DMS 273 treated with DMSO at 0.1 percent for 48 hours (cell line): ENCODE data around the gene USF1.
"Not testable (repeated sequence)": the region's sequence is repeated elsewhere in the genome, so short reads cannot be mapped to it uniquely, and the experiment has no call there.

Experiments used
- DNase-seq: peaks from one replicate; lab custom pipeline; 2025; lab: John Stamatoyannopoulos, UW

The USF1 gene

DNA sequence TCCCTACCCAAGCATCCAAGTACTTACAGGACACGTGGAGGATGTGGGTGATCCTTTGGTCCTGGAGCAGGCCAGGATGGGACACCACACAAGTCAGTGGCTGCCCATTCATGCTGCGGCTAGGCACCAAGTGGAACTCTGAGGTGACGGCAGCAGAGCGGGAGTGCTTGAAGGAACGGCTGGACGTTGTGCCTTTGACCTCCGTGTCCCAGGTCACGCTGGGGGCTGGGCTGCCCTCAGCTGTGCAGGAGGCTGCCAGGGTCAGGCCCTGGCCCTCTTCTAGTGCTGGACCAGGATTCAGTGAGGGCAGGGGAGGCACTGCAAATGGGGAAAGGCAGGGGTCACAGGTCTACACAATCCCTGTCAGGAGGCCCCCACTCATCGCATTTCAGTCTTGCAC lies 31.6 kb upstream of the USF1 start:
- no peak for DNase-seq

DNA sequence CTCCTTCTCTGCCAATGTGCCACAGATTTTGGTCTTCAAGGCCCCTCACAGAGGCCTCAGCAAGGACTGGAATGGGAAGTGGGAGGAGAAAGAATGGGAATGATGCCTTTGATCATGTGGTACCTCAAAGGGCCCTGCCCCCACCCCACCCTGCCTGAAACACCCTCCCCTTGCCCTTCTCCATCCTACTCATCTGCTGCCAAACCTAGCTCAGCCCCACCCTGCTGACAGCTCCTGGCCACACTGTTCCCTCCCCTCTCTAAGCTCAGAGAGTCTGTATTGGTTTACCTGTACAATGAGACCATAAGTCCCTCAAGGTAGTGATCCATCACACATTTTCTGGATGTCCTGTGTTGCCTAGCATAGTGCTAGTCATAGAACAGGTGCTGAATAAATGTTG lies 30.6 kb upstream of the USF1 start:
- DNase-seq = no peak

DNA sequence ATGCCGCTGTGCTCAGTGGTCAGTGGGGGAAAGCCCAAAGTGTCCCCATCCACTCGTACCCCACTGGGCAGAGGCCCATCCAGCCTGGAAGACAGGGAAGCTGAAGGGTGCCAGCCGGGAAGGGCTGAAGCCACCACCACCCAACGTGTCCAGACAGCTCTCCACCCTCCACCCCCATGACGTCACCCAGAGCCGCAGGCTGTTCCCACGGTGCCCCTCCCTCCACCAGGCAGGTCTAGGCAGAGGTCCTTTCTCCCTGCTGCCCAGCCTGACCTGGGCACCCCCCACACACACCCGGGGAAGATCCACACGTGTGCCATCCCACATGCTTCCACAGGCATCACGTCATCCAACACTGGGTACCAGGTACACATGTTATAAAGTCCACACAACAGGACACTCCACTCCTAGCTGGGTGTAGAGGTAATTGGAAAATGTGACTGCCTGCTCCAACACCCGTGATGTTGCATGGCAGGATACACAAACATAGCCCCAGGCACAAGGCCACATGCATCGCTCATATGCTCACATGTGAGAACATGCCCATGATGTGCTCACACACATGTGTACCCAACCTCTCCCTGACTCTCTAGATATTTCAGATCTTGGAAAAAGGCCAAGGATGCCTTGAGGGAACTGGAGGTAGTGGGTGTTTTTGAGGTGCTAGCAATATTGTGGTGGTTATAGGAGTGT lies 29.0 kb upstream of the USF1 start:
- no peak for DNase-seq

DNA sequence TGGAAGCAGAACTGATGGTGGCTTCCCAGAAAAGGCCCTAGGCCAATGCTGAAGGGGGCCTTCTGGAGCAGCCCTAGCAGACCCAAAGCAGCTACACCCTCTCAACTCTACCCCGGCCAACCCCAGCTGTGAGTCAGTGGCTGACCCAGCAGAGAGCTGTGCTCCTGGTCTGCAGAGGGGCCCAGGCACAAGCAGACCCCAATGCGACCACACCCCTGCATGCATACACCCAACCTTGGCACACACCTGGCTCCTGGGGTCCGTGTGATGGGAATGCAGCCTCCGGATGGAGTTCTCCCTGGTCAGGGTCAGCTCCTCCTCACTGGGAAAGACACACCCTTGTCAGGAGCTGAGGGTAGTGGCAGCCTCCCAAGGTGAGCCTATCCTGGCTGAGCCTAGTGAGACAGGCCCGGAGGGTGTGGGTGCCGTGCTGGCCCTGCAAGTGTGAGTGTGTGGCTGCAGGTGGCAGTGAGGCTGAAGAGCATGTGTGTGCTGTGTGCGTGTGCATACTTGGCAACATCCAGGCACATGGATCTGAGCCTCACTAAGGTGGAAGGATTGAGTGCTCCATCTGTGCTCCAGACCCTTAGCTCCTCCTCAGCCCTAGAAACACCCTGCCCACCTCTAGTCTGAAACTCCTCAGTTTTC lies 27.8 kb upstream of the USF1 start:
- no peak for DNase-seq

DNA sequence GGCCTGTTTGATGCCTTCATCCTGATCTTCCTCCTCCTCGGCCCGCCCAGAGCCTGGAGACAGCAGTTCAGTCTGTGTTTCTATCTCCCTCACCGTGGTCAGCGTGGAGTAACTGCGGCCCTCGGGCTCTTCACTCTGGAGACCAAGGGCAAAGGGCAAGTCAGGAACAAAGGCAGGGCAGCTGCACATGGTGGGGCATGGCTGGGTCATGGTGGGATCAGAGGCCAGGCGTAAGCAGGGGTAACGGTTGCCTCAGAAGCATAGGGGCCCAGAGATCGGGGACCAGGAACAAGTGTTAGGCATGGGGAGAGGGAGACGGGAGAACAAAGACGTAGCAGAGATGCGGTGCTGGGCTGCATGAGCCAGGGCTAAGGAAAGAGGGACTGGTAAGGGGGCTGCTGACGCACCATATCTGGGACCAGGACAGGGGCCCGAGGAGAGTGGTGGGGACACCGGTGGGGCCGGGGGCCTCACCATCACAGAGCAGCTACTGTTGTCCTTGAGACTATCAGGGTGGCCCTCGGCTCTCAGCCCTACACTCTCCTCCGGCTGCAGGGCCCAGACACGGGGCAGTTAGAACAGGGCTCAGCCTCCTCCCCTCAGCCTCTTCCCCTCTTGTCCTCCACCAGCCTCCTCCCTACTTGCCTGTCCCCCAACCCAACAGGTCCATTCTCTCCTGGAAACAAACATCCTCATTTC lies 27.1 kb upstream of the USF1 start:
- DNase-seq = no peak

DNA sequence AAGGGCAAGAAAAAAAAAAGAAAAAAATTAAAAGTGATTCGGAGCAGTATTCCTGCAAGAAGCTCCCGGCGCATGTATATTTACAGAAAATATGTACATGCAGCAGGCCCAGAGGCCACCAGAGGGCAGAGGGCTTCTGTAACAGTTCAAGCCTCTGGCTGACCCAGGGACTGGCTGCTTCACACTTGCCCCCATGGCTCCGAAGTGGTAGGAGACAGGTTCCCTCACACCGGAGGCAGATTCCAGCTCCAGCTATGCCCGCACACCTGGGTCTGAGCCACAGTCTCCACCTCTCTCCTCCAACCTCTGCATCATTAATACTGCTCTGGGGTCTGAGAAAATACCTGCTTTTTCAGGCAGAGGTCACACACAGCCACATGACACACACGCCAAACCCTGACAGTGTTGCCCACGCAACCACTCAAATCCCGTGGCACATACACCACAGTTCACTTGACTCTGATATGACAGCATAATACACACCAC lies 26.2 kb upstream of the USF1 start:
- DNase-seq = no peak

DNA sequence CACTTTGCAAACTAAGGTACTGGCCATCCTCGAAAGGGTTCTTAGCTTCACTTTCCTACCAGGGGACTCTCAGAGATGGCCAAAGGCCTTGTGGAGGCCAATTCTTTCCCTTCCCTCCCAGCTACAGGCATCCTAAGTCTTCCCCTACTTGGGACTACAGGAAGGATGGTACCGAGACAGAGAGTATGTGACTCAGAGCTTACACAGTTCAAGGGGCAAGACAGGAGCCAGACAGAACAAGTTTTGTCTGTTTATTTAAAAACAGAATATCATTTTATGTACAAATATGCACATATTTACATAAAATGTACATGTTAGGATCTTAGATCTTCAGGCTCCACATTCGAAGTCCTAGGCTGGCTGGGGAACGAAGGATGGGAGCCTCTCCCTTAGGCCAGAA lies 25.0 kb upstream of the USF1 start:
- no peak for DNase-seq

DNA sequence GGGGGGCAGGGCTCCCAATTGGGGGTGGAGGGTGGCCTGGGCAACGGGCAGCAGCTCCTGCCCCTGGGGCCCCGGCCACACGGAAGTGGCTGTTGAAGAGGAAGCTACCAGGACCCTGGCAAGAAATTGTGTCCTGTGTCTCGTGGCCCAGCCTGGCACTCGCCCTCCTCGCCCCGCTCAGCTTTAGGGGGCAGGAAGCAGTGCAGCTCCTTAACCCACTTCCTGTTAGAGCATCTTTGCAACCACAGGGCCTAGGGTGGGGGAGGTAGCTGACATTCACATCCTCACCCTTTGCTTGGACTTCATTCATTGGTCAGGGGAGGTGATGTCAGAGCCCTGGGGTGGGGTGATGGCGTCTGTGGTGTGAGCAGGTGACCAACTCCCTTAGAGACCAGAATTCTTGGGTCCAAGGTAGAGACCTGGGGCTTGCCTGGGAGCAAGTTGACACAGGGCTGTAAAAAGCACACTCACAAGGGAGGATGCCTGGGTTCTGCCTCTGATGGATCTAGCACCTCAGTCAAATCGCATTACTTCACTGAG lies 24.0 kb upstream of the USF1 start, which contains the start of gene ARHGAP30:
Gene ARHGAP30 (minus strand): TSS at position 161 of the 540 bp plus-strand sequence. CDS start 267 bp downstream, outside the sequence.
- DNase-seq = no peak

DNA sequence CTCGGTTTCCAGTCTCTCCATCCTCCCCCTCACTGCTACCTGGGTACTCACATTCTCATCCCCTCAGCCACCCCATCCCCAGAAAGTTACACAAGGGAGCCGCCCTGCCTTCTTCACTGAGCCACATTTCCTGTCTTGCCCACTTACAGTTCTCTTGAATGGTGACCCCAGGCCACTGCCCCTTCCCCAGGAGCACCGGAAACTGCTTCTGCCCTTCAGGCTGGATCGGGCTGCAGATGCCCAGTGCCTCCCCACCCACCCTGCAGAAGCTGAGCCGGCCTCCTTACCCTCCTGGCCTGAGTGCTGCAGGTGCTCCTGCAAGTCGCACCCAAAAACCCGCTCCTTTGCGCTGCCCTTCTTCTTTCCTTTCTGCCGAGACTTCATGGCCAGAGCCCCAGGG lies 23.5 kb upstream of the USF1 start:
- DNase-seq = no peak

DNA sequence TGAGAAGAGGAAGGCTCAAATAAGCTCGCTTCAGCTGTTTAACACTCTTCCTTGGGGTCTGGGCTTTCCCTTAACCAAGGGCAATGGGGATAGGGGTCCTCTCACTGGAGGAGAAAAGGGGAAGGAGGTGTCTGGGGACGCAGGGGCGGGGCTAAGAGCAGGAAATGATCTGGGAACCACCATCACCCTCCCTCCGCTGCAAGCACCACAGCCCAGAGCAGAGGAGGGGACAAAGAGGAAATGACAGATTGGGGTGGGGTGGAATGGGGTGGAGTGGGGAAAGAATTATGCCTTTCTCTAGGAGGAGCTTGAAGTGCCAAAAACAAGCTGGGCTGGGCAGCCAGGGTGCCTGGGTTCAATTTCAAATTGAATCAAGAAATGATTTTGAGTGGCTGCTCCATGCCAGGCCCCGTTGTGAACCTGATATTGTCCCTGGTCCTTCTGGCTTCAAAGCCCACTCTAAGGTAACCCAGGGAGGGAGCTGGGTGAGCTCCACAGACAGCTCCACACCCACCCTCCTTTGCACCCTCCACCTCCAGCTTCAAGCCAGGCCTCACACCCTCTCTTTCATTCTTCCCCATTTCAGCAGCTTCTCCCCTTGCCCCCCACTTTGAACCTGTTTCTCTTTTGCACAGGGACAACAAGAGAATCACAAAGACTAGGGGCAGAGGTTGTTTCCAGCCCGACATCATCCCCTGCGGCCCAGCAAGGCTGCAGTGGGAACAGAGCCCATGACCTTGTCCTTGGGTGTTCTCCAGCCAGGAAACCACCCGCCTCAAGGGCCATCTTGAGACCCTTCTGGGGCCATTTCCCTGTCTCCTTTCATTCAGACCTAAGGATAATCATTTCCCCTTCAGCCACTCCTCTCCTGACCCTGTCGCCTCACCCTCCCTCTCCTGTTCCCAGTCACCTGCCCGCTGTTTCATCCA lies 22.8 kb upstream of the USF1 start:
- no peak for DNase-seq

DNA sequence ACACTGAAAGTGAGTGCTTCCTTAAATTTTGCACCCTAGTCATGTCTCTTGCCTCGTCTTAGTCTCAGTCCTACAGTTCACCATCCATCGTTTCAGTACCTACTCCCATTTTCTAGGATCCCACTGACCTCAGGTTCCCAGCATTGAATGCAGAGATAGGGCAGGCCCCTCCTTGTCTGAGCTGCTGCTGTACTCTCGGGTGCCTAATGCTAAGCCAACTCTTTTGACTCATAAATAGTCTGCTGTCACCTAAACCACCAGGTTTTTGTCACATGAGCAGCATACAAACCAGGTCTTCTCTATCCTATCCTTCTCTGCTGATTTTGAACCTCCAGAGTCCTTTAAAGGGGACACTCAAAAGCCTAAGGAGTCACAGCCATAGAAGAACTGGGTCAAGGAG lies 20.9 kb upstream of the USF1 start:
- no peak for DNase-seq

DNA sequence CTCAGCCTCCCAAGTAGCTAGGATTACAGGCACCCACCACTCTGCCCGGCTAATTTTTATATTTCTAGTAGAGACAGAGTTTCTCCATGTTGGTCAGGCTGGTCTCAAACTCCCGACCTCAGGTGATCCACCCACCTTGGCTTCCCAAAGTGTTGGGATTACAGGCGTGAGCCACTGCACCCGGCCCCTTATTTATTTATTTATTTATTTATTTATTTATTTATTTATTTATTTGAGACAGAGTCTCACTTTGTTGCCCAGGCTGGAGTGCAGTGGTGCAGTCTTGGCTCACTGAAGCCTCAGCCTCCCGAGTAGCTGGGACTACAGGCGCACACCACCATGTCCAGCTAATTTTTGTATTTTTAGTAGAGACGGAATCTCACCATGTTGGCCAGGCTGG lies 19.9 kb upstream of the USF1 start:
- DNase-seq = not testable (repeated sequence)

DNA sequence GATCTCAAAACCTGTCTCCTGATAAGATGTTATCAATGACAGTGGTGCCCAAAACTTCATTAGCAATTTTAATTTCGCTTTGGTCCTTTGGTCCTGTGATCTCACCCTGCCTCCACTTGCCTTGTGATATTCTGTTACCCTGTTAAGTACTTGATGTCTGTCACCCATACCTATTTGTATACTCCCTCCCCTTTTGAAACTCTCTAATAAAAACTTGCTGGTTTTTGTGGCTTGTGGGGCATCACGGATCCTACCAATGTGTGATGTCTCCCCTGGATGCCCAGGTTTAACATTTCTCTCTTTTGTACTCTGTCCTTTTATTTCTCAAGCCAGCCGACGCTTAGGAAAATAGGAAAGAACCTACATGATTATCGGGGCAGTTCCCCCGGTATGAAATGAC lies 18.2 kb upstream of the USF1 start:
- not testable (repeated sequence) for DNase-seq

DNA sequence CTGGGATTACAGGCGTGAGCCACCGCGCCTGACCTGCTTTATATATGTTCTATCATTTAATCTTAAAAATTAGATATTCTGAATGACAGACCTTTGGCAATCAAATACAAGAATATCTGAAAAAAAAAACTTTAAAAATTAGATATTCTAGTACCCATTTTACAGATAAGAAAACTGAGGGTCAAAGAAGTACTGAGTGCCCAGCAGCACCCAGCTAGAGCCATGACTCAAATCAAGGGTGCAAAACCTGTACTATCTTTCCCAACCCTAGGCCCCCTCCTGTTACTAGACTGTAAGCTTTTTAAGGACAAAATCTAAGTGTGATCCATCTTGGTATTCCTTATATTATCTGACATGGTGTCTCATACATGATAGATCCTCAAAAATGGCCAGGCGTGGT lies 15.6 kb upstream of the USF1 start:
- DNase-seq = no peak

DNA sequence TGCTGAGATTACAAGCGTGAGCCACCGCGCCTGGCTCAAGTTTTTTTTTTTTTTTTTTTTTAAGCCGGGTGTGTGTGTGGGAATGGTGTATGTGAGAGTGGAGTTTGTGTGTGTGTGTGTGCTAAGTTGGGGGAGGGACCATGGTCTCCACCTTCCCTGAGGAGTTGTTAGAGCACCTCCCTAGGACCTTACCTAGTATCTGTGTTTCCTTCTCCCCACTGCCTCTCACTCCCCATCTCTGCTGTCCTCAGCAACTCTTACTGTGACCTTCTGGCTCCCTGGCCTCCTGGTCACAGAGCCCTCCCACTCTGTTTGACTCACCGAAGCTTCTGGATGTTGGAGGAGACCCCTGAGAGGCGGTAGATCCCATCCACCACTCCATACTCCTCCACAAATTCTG lies 13.5 kb upstream of the USF1 start:
- DNase-seq = no peak

DNA sequence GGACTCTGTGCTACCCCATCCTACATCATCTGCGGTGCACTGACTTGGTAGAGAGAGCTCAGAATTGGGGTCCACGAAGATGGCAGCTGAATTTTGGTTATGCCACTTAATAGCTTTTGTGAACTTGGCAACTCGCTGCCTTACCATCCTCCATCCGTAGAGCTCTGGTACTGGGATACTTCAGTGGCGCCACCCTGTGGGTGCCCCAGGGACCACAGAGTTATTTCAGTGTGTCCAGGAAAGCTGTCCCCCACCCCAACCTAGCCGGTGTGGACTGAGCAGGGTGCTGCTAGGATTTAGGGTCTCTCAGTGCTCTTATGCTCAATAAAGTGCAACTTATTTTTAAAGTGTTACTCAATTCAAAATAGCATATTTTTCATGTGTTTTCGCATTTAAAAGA lies 9.0 kb upstream of the USF1 start:
- no peak for DNase-seq

DNA sequence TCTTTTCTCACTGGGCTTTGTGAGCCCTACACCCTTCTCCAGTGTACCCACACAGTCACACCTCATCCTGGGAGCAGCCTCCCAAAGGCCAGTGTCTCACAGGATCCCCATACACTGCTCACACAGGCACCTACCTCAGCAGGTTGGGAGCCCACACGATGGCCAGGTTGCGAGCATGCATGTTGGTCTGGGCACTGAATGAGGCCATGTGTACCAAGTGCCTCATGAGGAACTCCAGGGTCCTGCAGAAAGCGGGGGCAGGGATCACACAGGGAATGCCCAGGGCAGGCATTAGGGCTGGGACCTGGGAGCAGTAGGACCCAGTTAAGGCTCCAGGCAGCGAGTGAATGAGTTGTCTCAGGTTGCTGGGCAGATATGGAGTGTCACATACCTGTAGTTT lies 8.5 kb upstream of the USF1 start:
- DNase-seq = no peak

DNA sequence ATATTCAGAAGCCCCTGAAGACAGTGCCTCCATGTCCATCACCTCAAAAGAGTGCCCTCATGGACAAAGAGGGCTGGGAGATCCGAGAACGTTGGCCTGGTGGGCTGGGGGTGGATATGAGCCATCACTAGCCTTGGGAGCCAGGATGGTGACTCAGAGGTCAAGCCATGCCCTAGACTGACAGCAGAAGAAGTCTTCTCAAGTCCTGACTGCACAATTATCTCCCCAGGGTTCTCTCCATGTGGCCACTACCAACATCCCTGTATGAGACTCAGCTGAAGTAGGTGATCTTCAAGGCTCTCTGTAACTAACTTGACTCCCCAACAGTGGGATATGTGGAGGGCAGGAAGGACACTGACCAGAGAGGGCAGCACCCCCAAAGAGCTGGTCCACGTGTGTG lies 7.1 kb upstream of the USF1 start:
- no peak for DNase-seq

DNA sequence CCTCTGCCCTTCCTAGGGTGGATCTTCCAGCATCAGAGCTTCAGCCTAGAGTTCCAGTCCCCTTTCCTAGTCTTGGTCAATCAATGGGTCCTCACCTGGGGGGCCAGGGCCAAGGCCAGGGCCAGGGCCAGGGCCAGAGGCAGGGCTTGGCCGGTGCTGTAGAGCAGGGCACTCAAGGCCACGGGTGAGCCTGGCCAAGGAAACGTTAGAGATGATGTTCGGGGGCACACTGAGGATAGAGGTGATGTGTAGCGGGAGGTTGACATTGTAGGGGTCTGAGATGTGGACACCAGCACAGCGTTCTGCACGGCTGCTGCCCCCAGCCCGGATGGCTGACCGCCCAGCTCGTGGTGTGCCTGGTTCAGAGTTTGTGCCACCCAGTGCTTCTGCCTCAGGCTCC lies 5.4 kb upstream of the USF1 start:
- DNase-seq = no peak

DNA sequence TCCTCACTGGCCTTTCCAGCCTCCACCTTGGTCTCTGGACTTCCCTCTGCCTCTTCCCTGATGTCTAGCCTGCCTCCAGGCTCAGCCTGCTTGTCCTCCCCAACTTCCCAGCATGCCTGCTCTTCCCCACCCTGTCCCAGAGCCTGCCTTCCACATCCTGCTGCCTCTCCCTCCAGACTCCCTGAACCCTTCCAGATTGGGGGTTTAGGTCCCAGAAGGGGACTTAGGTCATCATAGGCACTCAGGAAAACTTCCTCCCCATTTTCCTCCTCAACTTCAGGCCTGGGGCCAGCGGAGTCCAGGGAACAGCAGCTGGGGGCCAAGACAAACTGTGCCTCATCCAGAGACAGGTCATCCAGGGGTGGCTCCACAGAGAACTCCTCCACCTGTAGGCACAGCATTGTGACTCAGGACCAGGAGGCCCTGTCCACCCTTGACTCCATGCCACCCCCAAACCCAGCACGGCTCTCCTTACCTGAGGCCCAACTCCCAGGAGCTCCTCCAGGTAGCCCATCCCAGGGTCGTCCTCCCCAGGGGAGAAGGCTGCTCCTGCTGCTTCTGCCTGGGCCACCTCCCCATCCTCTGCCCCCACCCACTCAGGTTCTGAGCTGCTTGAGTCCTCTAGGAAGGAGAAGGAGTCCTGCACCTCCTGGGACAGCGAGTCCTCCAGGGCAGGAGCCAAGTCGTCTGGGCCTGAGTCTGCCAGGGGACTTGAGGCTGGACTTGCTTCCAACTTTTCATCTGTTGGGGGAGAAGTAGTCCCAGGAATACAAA lies 3.4 kb upstream of the USF1 start:
- no peak for DNase-seq
